GM23338 (cell line): ENCODE results near the gene PCDH12. TPM values are rescaled to one million over a fixed set of nuclear protein-coding genes. Genes with fewer than 3 reads are reported as not detected.

Experiments used
- ATAC-seq: fragments of 200-7000 bp; cut with Tn5 transposase; 3 replicates; pipeline ENCODE4 v1.9.1; 2020
- DNase-seq: peaks from one replicate; pipeline ENCODE4 v3.0.0-alpha.2; 2015; ENCODE audit warnings: low spot score
- H2AFZ ChIP-seq: fragments of 200-600 bp; sonication (generic); 2 replicates; pipeline ENCODE4 v1.8.0; 2016; ENCODE audit warnings: antibody characterized with exemption, mild to moderate bottlenecking, moderate library complexity
- H3F3A ChIP-seq: fragments of 200-600 bp; sonication (generic); replicated peaks from 2 replicates; pipeline ENCODE4 v1.8.0; 2017; ENCODE audit warnings: antibody characterized with exemption, mixed run types, low read depth
- H3K27ac ChIP-seq: fragments of 200-600 bp; sonication (generic); 2 replicates; pipeline ENCODE4 v1.6.1; 2016; ENCODE audit warnings: low read depth
- H3K27me3 ChIP-seq: fragments of 200-600 bp; sonication (generic); 2 replicates; pipeline ENCODE4 v1.8.0; 2016; ENCODE audit warnings: mild to moderate bottlenecking, mixed run types, moderate library complexity; ENCODE audit not compliant: insufficient read depth
- H3K36me3 ChIP-seq: fragments of 200-600 bp; sonication (generic); 2 replicates; pipeline ENCODE4 v1.8.0; 2016; ENCODE audit warnings: mild to moderate bottlenecking; ENCODE audit not compliant: insufficient read depth
- H3K4me1 ChIP-seq: fragments of 200-600 bp; sonication (generic); 2 replicates; pipeline ENCODE4 v1.8.0; 2016; ENCODE audit warnings: mild to moderate bottlenecking, moderate library complexity; ENCODE audit not compliant: insufficient read depth
- H3K4me2 ChIP-seq: fragments of 200-600 bp; sonication (generic); 2 replicates; pipeline ENCODE4 v1.7.1; 2017; ENCODE audit warnings: mixed run types
- H3K4me3 ChIP-seq: fragments of 200-600 bp; sonication (generic); 2 replicates; pipeline ENCODE4 v1.6.1; 2016; ENCODE audit warnings: mixed run types
- H3K79me2 ChIP-seq: fragments of 200-600 bp; sonication (generic); replicated peaks from 2 replicates; pipeline ENCODE4 v1.8.0; 2017; ENCODE audit warnings: mild to moderate bottlenecking; ENCODE audit not compliant: insufficient read depth
- H3K9me2 ChIP-seq: fragments of 200-600 bp; sonication (generic); 2 replicates; pipeline ENCODE4 v1.8.0; 2017; ENCODE audit not compliant: insufficient read depth
- H4K20me1 ChIP-seq: fragments of 200-600 bp; sonication (generic); replicated peaks from 2 replicates; pipeline ENCODE4 v1.8.0; 2017; ENCODE audit warnings: mild to moderate bottlenecking; ENCODE audit not compliant: insufficient read depth
- H3K27ac Mint-ChIP-seq: 2 replicates; pipeline ENCODE4 v1.8.0; 2020; ENCODE audit warnings: inconsistent platforms, mild to moderate bottlenecking, moderate library complexity, mixed read lengths
- H3K27me3 Mint-ChIP-seq: 3 replicates; pipeline ENCODE4 v1.8.0; 2022; ENCODE audit warnings: low read depth, mild to moderate bottlenecking, moderate library complexity, mixed read lengths, inconsistent platforms; ENCODE audit not compliant: insufficient read depth, poor library complexity
- H3K36me3 Mint-ChIP-seq: 3 replicates; pipeline ENCODE4 v1.8.0; 2021; ENCODE audit warnings: low read depth, mild to moderate bottlenecking, inconsistent platforms, moderate library complexity, mixed read lengths
- H3K4me1 Mint-ChIP-seq: 3 replicates; pipeline ENCODE4 v1.8.0; 2020; ENCODE audit warnings: mild to moderate bottlenecking, inconsistent platforms, mixed read lengths
- H3K4me3 Mint-ChIP-seq: 3 replicates; pipeline ENCODE4 v1.8.0; 2021; ENCODE audit warnings: moderate library complexity, mild to moderate bottlenecking, inconsistent platforms, mixed read lengths
- H3K9me3 Mint-ChIP-seq: 3 replicates; pipeline ENCODE4 v1.8.0; 2020; ENCODE audit warnings: moderate library complexity, mild to moderate bottlenecking, inconsistent platforms, mixed read lengths
- ETS1 ChIP-seq: IDR thresholded peaks from 2 replicates; pipeline ENCODE4 v1.6.1; 2016; ENCODE audit warnings: antibody characterized with exemption
- POLR2AphosphoS5 ChIP-seq: IDR thresholded peaks from 2 replicates; pipeline ENCODE4 v1.6.1; 2016; ENCODE audit warnings: antibody characterized with exemption, low read depth
- REST ChIP-seq: IDR thresholded peaks from one replicate; pipeline ENCODE4 v1.6.1; 2018; ENCODE audit warnings: antibody characterized with exemption; ENCODE audit not compliant: unreplicated experiment
- ZNF331 ChIP-seq: fragments of 250-450 bp; sonication (Bioruptor Pico); IDR thresholded peaks from 2 replicates; pipeline ENCODE4 v1.5.0; 2020; ENCODE audit warnings: low read depth, mild to moderate bottlenecking, moderate library complexity
- ZNF462 ChIP-seq: fragments of 250-450 bp; sonication (Bioruptor Pico); IDR thresholded peaks from 2 replicates; pipeline ENCODE4 v1.5.0; 2020; ENCODE audit warnings: mild to moderate bottlenecking, moderate library complexity
- polyA plus RNA-seq: library from polyadenylated mRNA; unstranded; fragments of >200 nt; fragmentation: Nextera tagmentation; extraction: Ambion mirVana; gene quantifications from 2 replicates; pipeline ENCODE4 v1.2.1, GENCODE V29; 2016
- total RNA-seq: library from RNA; depleted of rRNA; stranded (reverse); fragments of >200 nt; shearing (Covaris generic); gene quantifications from 2 replicates; pipeline ENCODE4 v1.2.3, GENCODE V29; 2014

PCDH12 gene
- total and polyA plus RNA-seq, 2 experiments from 2014 or later: 0.14 to 0.29 TPM

GRCh38 chr5:141913560-141914198, 44.3 kb downstream of the PCDH12 start (continued):
- no peak for TF ChIP-seq ZNF462
- TF ChIP-seq ZNF331 (CRISPR knock-in tag): no peak
- no peak for TF ChIP-seq ETS1

- Mint-ChIP-seq H3K27me3 (peaks cover 17% of the 10 kb centered on the region), H3K36me3 (no peaks in the 10 kb centered on the region), H3K27ac (no peak overlapping the region), H3K4me1 (peaks cover 15% of the 10 kb centered on the region), H3K9me3 (no peaks in the 10 kb centered on the region; the same call in 2 of the 3 replicates), H3K4me3 (no peak overlapping the region)
- no peak overlapping the region for H2AFZ ChIP-seq
- H3K27me3 ChIP-seq: peaks cover 26% of the 10 kb centered on the region
- no peak overlapping the region for H3K4me2 ChIP-seq
- H3K9me2 ChIP-seq: no peaks in the 10 kb centered on the region
- H3K36me3 ChIP-seq: no peaks in the 10 kb centered on the region
- H4K20me1 ChIP-seq: no peaks in the 10 kb centered on the region
- no peaks in the 10 kb centered on the region for H3K79me2 ChIP-seq
- TF ChIP-seq REST: no peak
- no peak for TF ChIP-seq ETS1
- TF ChIP-seq ZNF331 (CRISPR knock-in tag): no peak
- no peak for TF ChIP-seq POLR2AphosphoS5
- DNase-seq (no peak), ATAC-seq (no peak)
- peaks cover 11% of the 10 kb centered on the region; the same call in 1 of the 2 replicates for H3F3A ChIP-seq
- H3K27ac ChIP-seq: no peak overlapping the region
- peaks cover 8% of the 10 kb centered on the region; the same call in 1 of the 2 replicates for H3K4me1 ChIP-seq
- no peak overlapping the region for H3K4me3 ChIP-seq
Measured at GRCh38 chr5:141910271-141910673, 47.7 kb downstream of the PCDH12 start.
